DOHH2 (cell line): ENCODE measurements around the gene TMEM168.

Experiments used
- EZH2phosphoT487 ChIP-seq: fragments of 200-600 bp; sonication (generic); IDR thresholded peaks from 2 replicates; pipeline ENCODE4 v1.6.1; 2017; ENCODE audit warnings: borderline replicate concordance, mild to moderate bottlenecking, antibody characterized with exemption, low read length, moderate library complexity, mixed read lengths
- TF ChIP-seq, protein P1 (sequence below): fragments of 200-600 bp; sonication (generic); IDR thresholded peaks from one replicate; pipeline ENCODE4 v1.5.1; 2014; ENCODE audit warnings: antibody characterized with exemption, mild to moderate bottlenecking, low read depth, low read length; ENCODE audit not compliant: poor library complexity, severe bottlenecking

DNA sequence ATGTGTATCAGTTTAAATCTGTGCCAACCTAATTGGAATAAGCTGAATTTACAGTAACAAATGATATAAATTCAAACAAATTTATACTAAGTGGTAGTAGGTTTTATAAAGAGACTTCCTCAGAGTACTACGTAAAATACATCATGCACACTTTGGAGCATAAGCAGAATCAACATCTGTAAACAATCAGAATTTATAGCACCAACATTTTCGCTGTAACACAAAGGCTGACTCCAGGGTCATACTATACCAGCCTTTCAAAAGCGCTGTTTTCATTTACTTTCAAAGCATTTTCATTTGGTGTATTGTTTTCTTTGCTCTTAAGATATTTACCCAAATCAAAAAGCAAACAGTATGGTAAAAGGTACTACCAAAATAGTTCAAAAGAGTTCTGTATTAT lies 29.3 kb upstream of the TMEM168 start:
- TF ChIP-seq, protein P1, sequence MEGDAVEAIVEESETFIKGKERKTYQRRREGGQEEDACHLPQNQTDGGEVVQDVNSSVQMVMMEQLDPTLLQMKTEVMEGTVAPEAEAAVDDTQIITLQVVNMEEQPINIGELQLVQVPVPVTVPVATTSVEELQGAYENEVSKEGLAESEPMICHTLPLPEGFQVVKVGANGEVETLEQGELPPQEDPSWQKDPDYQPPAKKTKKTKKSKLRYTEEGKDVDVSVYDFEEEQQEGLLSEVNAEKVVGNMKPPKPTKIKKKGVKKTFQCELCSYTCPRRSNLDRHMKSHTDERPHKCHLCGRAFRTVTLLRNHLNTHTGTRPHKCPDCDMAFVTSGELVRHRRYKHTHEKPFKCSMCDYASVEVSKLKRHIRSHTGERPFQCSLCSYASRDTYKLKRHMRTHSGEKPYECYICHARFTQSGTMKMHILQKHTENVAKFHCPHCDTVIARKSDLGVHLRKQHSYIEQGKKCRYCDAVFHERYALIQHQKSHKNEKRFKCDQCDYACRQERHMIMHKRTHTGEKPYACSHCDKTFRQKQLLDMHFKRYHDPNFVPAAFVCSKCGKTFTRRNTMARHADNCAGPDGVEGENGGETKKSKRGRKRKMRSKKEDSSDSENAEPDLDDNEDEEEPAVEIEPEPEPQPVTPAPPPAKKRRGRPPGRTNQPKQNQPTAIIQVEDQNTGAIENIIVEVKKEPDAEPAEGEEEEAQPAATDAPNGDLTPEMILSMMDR, result no peak
- TF ChIP-seq EZH2phosphoT487, result no peak
